Neural cell (in vitro differentiated cells): Measurements from ENCODE around the gene KRT222. TPM values are rescaled to one million over a fixed set of nuclear protein-coding genes. Genes with fewer than 3 reads are reported as not detected.

Source experiments
- H2AFZ ChIP-seq: fragments of 200-600, 300-800 bp; sonication (generic), shearing (Covaris generic); 2 replicates; pipeline ENCODE4 v1.6.0; 2014; ENCODE audit warnings: low read depth, mild to moderate bottlenecking, antibody characterized with exemption, low read length, moderate library complexity
- H3F3A ChIP-seq: fragments of 200-600 bp; shearing (Covaris generic); 2 replicates; pipeline ENCODE4 v1.6.1; 2016; ENCODE audit warnings: mild to moderate bottlenecking, moderate library complexity, mixed read lengths, antibody characterized with exemption, low read length; ENCODE audit not compliant: insufficient read depth, poor library complexity, severe bottlenecking
- H3K27ac ChIP-seq: fragments of 200-600, 300-800 bp; sonication (generic), shearing (Covaris generic); 2 replicates; pipeline ENCODE4 v1.5.1; 2014; ENCODE audit warnings: mild to moderate bottlenecking, low read length, moderate library complexity
- H3K27me3 ChIP-seq: fragments of 300-800, 200-600 bp; sonication (generic), shearing (Covaris generic); 2 replicates; pipeline ENCODE4 v1.6.0; 2014; ENCODE audit warnings: mild to moderate bottlenecking, low read depth, low read length, moderate library complexity; ENCODE audit not compliant: insufficient read depth
- H3K36me3 ChIP-seq: fragments of 300-800, 200-600 bp; sonication (generic), shearing (Covaris generic); 2 replicates; pipeline ENCODE4 v1.5.1; 2014; ENCODE audit warnings: mild to moderate bottlenecking, antibody characterized with exemption, low read length, moderate library complexity; ENCODE audit not compliant: insufficient read depth
- H3K4me2 ChIP-seq: fragments of 300-800, 200-600 bp; sonication (generic), shearing (Covaris generic); 2 replicates; pipeline ENCODE4 v1.6.0; 2014; ENCODE audit warnings: mild to moderate bottlenecking, low read length
- H3K4me3 ChIP-seq: fragments of 300-800, 200-600 bp; sonication (generic), shearing (Covaris generic); 2 replicates; pipeline ENCODE4 v1.5.1; 2014; ENCODE audit warnings: mild to moderate bottlenecking, low read length, moderate library complexity
- H3K79me2 ChIP-seq: fragments of 200-600 bp; shearing (Covaris generic); replicated peaks from 2 replicates; pipeline ENCODE4 v1.6.0; 2014; ENCODE audit warnings: mild to moderate bottlenecking, low read length, moderate library complexity; ENCODE audit not compliant: insufficient read depth
- H3K9ac ChIP-seq: fragments of 300-800, 200-600 bp; sonication (generic), shearing (Covaris generic); 2 replicates; pipeline ENCODE4 v1.6.1; 2016; ENCODE audit warnings: mild to moderate bottlenecking, low read length, mixed read lengths
- H3K9me2 ChIP-seq: fragments of 200-600 bp; shearing (Covaris generic); 2 replicates; pipeline ENCODE4 v1.6.1; 2016; ENCODE audit warnings: mild to moderate bottlenecking, low read length, mixed read lengths; ENCODE audit not compliant: insufficient read depth
- H3K9me3 ChIP-seq: fragments of 200-600, 300-800 bp; sonication (generic), shearing (Covaris generic); 2 replicates; pipeline ENCODE4 v1.6.1; 2016; ENCODE audit warnings: mild to moderate bottlenecking, mixed run types, low read length, moderate library complexity, mixed read lengths
- H4K20me1 ChIP-seq: fragments of 200-600 bp; shearing (Covaris generic); 2 replicates; pipeline ENCODE4 v1.6.1; 2016; ENCODE audit warnings: mild to moderate bottlenecking, mixed run types; ENCODE audit not compliant: insufficient read depth
- EP300 ChIP-seq: fragments of 450-650 bp; conservative IDR thresholded peaks from 2 replicates; pipeline ENCODE4 v1.6.1; 2014; ENCODE audit warnings: antibody characterized with exemption, mild to moderate bottlenecking, moderate library complexity; ENCODE audit not compliant: poor library complexity, severe bottlenecking
- EZH2 ChIP-seq: fragments of 200-600, 300-800 bp; shearing (Covaris generic), sonication (generic); IDR thresholded peaks from 2 replicates; pipeline ENCODE4 v1.6.1; 2014; ENCODE audit warnings: antibody characterized with exemption, low read length, borderline replicate concordance, mild to moderate bottlenecking; ENCODE audit not compliant: insufficient read depth, poor library complexity, severe bottlenecking
- MXI1 ChIP-seq: fragments of 450-650 bp; conservative IDR thresholded peaks from 2 replicates; pipeline ENCODE4 v1.6.1; 2014; ENCODE audit warnings: antibody characterized with exemption, mild to moderate bottlenecking; ENCODE audit not compliant: poor library complexity, severe bottlenecking
- POLR2AphosphoS5 ChIP-seq: IDR thresholded peaks from 2 replicates; pipeline ENCODE4 v1.6.1; 2012
- RAD21 ChIP-seq: fragments of 450-650 bp; conservative IDR thresholded peaks from 2 replicates; pipeline ENCODE4 v1.6.1; 2014; ENCODE audit warnings: antibody characterized with exemption, mild to moderate bottlenecking, moderate library complexity
- SMC3 ChIP-seq: fragments of 450-650 bp; conservative IDR thresholded peaks from 2 replicates; pipeline ENCODE4 v1.6.1; 2014; ENCODE audit warnings: antibody characterized with exemption, mild to moderate bottlenecking, moderate library complexity; ENCODE audit not compliant: poor library complexity
- TAF1 ChIP-seq: IDR thresholded peaks from 2 replicates; pipeline ENCODE4 v1.6.1; 2012; ENCODE audit warnings: low read depth
- polyA plus RNA-seq: library from polyadenylated mRNA; depleted of rRNA; stranded (reverse); fragments of >200 nt; gene quantifications from 2 replicates; pipeline ENCODE4 v1.2.3, GENCODE V29; 2014
- TF ChIP-seq, protein P1 (sequence below): IDR thresholded peaks from 2 replicates; pipeline ENCODE4 v1.6.1; 2012; ENCODE audit warnings: borderline replicate concordance
- TF ChIP-seq, protein P2 (sequence below): fragments of 450-650 bp; IDR thresholded peaks from 2 replicates; pipeline ENCODE4 v1.5.1; 2014; ENCODE audit warnings: antibody characterized with exemption, mild to moderate bottlenecking, moderate library complexity; ENCODE audit not compliant: poor library complexity, severe bottlenecking

Gene KRT222
- polyA plus RNA-seq, 1 donor from 2014 or later: 15.1 TPM

- Histone ChIP-seq H3K9me2 (no peaks in the 10 kb centered on the region), H3K79me2 (no peaks in the 10 kb centered on the region), H2AFZ (no peak overlapping the region), H3K27me3 (no peaks in the 10 kb centered on the region), H3K9ac (no peak overlapping the region), H3K4me2 (no peak overlapping the region), H3K27ac (no peak overlapping the region), H4K20me1 (no peaks in the 10 kb centered on the region), H3K36me3 (no peaks in the 10 kb centered on the region), H3F3A (no peaks in the 10 kb centered on the region), H3K4me3 (no peak overlapping the region), H3K9me3 (no peaks in the 10 kb centered on the region)
- TF ChIP-seq EP300 (no peak), SMC3 (no peak), EZH2 (no peak), RAD21 (no peak), POLR2AphosphoS5 (no peak), MXI1 (no peak), TAF1 (no peak)
- TF ChIP-seq, protein P1, sequence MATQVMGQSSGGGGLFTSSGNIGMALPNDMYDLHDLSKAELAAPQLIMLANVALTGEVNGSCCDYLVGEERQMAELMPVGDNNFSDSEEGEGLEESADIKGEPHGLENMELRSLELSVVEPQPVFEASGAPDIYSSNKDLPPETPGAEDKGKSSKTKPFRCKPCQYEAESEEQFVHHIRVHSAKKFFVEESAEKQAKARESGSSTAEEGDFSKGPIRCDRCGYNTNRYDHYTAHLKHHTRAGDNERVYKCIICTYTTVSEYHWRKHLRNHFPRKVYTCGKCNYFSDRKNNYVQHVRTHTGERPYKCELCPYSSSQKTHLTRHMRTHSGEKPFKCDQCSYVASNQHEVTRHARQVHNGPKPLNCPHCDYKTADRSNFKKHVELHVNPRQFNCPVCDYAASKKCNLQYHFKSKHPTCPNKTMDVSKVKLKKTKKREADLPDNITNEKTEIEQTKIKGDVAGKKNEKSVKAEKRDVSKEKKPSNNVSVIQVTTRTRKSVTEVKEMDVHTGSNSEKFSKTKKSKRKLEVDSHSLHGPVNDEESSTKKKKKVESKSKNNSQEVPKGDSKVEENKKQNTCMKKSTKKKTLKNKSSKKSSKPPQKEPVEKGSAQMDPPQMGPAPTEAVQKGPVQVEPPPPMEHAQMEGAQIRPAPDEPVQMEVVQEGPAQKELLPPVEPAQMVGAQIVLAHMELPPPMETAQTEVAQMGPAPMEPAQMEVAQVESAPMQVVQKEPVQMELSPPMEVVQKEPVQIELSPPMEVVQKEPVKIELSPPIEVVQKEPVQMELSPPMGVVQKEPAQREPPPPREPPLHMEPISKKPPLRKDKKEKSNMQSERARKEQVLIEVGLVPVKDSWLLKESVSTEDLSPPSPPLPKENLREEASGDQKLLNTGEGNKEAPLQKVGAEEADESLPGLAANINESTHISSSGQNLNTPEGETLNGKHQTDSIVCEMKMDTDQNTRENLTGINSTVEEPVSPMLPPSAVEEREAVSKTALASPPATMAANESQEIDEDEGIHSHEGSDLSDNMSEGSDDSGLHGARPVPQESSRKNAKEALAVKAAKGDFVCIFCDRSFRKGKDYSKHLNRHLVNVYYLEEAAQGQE: no peak
- TF ChIP-seq, protein P2, sequence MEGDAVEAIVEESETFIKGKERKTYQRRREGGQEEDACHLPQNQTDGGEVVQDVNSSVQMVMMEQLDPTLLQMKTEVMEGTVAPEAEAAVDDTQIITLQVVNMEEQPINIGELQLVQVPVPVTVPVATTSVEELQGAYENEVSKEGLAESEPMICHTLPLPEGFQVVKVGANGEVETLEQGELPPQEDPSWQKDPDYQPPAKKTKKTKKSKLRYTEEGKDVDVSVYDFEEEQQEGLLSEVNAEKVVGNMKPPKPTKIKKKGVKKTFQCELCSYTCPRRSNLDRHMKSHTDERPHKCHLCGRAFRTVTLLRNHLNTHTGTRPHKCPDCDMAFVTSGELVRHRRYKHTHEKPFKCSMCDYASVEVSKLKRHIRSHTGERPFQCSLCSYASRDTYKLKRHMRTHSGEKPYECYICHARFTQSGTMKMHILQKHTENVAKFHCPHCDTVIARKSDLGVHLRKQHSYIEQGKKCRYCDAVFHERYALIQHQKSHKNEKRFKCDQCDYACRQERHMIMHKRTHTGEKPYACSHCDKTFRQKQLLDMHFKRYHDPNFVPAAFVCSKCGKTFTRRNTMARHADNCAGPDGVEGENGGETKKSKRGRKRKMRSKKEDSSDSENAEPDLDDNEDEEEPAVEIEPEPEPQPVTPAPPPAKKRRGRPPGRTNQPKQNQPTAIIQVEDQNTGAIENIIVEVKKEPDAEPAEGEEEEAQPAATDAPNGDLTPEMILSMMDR: no peak
These were observed 52.3 kb downstream of the KRT222 start for GRCh38 chr17:40612599-40613244.

GRCh38 chr17:40611840-40612474 lies 53.0 kb downstream of the KRT222 start:
- TF ChIP-seq EP300: no peak
- no peak for TF ChIP-seq POLR2AphosphoS5
- TF ChIP-seq, protein P2: no peak
- no peak for TF ChIP-seq SMC3
- TF ChIP-seq, protein P1: no peak
- no peak for TF ChIP-seq TAF1
- TF ChIP-seq EZH2: no peak
- TF ChIP-seq RAD21: no peak
- TF ChIP-seq MXI1: no peak
- Histone ChIP-seq H2AFZ (no peak overlapping the region), H3K79me2 (no peaks in the 10 kb centered on the region), H3K9me2 (no peaks in the 10 kb centered on the region), H3K9ac (no peak overlapping the region), H3K36me3 (no peaks in the 10 kb centered on the region), H3K27ac (no peak overlapping the region), H3K4me3 (no peak overlapping the region), H3F3A (no peaks in the 10 kb centered on the region), H3K9me3 (no peaks in the 10 kb centered on the region), H4K20me1 (no peaks in the 10 kb centered on the region), H3K27me3 (no peaks in the 10 kb centered on the region), H3K4me2 (no peak overlapping the region)
